GM19397 (cell line): ENCODE measurements around the gene EIF1.
"Not testable (repeated sequence)": the region's sequence is repeated elsewhere in the genome, so short reads cannot be mapped to it uniquely, and the experiment has no call there.

Experiments used
- ATAC-seq: cut with Tn5 transposase; IDR thresholded peaks from one replicate; pipeline ENCODE4 v1.9.1; 2021; ENCODE audit warnings: mild to moderate bottlenecking, moderate library complexity; ENCODE audit not compliant: unreplicated experiment

Gene EIF1

DNA sequence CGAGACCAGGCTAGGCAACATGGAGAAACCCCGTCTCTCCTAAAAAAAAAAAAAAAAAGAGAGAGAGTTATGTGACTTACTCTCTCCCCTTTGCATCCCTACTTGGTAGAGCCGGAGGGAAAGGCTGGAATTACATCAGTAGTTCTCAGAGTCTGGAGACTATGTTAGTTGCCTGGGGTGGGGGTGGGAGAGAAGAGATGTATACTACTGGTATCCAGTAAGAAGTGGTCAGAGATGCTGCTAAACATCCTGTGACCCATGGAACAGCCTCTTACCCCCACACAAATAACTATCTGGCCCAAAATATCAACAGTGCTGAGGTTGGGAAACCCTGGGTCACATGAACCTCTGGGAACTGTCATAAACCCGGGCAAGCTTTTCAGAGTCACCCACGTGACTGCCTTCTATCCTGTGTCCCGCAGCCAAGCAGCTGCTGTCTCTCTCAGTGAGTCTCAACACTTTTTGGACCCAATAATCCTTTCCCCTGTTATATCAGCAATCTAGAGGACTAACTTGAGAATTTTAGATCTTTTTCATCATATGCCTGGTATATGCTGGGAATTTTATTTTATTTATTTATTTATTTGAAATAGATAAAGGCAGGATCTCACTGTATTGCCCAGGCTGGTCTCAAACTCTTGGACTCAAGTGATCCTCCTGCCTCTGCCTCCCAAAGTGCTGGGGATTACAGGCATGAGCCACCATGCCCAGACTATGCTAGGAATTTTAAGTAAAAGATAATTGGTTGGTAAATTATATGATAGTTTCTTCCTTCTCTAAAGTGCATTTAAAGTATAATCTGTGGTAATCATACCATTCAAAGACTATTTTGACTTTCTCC is 8.7 kb downstream of the EIF1 start:
- no peak for ATAC-seq

DNA sequence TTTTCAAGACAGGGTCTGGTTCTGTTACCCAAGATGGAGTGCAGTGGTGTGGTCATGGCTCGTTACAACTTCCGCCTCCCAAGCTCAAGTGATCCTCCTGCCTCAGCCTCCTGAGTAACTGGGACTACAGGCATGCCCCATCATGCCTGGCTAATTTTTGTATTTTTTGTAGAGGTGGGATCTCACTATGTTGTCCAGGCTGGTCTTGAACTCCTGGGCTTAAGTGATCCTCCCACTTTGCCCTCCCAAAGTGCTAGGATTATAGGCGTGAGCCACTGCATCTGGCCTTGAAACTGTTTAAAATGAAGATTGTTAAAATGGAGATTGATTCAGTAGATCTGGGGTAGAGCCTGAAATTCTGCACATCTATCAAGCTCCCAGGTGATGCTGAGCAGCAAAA is 12.2 kb downstream of the EIF1 start:
- not testable (repeated sequence) for ATAC-seq

DNA sequence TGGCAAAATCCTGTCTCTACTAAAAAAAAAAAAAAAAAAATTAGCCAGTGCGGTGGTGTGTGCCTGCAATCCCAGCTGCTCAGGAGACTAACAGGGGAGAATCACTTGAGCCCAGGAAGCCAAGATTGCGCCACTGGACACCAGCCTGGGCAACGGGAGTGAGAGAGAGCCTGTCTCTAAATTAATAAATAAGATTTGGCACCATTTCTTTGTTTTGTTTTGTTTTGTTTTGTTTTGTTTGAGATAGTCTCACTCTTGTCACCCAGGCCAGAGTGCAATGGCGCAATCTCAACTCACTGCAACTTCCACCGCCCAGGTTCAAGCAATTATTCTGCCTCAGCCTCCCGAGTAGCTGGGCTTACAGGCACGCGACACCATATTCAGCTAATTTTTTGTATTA is 14.0 kb downstream of the EIF1 start:
- ATAC-seq: no peak

DNA sequence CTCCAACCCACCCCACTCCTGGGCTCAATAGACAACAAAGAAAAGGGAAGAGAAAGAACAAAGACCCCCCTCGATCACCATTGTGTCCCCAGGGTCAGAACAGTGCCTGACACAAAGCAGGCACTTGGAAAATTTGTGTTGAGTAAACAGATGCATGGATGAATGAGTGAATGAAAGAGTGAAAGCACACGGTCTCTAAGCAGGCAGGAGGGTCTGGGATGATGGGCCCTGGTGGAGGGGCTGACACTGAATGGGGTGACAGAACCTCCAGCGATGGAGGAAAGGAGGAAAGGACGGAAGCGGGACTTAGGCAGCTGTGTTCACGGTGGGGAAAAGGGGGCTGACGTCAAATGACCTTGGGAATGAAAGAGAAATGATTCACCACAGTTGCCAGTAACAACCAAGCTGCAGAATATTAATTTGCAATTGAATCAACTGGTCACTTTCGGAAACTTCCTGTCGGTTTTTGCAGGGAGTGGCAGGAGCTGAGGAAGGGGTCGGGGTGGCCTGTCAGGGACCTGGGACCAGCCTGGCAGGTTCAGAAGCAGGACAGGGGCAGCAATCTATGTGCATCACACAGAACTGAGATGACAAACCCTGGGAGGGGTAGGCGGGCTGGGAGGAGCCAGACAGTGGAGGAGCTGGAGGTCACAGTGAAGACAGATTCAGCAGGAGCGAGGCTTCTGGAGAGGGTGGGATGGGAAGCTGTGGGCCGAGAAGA is 16.7 kb downstream of the EIF1 start:
- ATAC-seq: no peak

DNA sequence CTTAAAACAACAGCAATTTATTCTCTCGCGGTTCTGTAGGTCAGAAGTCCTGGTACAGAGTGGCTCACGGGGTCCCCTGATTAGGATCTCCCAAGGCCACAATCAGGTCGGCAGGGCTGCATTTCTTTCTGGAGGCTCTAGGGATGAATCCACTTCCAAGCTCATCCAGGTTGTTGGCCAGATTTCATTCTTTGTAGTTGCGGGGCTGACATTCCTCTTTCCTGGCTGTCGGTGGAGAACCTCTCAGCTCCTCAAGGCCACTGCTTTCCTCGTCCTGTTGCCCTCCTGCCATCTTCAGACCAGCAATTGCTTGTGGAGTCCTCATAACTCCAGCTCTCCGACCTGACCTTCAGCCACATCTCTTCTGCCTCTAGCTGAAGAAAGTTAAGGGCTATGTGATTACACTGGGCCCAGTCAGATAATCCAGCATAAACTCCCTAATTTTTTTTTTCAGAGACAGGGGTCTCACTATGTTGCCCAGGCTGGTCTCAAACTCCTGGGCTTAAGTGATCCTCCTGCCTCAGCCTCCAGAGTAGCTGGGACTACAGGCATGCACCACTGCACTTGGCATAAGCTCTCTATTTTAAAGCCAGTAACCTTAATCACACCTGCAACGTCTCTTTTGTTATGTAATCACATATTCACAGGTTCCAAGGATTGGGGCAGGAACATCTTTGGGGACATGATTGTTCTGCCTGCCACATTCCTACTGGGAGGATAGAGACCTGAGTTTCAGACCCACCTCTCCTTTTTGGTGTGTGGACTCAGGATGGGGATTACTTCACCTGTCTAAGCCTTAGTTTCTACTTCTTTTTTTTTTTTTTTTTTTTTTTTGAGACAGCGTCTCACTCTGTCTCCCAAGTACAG is 19.4 kb downstream of the EIF1 start:
- ATAC-seq: no peak

DNA sequence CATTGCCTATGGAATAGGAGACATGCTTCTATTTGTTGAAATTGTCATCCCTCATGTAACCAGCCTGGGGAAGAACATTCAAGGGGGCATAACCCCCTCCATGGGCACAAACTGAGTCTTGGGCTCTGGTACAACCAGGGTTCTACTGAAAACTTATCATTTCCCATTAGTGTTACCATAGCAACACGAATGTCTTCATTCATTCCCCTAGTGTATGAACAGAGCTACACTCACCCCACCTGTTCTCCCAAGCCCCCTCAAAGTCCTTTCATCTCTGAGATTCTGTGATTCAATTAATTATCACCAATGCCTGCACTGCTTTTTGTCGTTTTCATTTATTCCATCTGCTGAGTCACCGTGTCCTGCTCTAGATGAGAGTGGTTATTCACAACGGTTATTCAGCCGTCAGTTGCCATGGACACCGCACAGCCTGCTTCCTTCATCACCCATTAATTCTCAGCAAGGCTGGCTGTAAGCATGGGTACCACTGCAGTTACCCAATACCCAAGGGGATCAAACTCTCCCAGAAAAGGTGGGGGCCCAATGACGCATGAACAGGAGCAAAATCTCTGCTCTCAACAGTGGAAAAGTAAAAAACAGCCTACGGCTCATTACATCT is 21.9 kb downstream of the EIF1 start:
- ATAC-seq: no peak

DNA sequence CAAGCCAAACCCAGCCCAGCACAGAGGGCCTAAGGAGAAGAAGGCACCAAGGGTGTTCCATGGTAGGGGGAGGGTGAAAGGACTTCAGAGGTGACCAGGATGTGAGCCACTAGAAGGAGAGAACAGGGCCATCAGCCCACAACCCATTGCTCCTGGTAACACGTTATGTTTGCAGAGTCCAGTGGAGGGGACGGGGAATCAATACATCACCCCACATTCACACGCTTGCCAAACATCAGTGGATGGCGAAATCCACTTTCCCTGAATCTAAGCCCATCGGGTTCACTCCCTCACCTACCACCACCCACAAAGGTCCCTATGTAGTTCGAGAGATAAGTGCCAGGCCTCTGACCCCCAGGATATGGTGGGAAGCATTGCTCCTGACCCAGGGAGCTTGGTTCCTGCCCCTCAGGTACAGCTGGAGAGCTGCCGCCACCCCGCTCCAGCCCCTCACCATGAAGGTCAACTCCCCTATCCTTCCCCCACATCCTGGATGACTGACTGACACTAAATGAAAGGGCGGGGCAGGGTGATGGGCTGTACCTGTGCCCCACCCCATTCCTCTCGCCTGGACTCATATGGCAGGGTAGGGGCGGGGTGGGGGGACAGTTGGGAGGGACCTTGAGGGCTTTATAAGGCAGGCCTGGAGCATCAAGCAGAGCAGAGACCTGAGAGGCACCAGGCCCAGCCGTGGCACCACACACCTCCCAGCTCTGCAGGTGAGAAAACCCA is 23.1 kb downstream of the EIF1 start, which contains the start of gene GAST:
GAST (plus strand) TSS at position 663 of the 732 bp plus-strand sequence. CDS start 3,106 bp downstream, outside the sequence.
- ATAC-seq: no peak

DNA sequence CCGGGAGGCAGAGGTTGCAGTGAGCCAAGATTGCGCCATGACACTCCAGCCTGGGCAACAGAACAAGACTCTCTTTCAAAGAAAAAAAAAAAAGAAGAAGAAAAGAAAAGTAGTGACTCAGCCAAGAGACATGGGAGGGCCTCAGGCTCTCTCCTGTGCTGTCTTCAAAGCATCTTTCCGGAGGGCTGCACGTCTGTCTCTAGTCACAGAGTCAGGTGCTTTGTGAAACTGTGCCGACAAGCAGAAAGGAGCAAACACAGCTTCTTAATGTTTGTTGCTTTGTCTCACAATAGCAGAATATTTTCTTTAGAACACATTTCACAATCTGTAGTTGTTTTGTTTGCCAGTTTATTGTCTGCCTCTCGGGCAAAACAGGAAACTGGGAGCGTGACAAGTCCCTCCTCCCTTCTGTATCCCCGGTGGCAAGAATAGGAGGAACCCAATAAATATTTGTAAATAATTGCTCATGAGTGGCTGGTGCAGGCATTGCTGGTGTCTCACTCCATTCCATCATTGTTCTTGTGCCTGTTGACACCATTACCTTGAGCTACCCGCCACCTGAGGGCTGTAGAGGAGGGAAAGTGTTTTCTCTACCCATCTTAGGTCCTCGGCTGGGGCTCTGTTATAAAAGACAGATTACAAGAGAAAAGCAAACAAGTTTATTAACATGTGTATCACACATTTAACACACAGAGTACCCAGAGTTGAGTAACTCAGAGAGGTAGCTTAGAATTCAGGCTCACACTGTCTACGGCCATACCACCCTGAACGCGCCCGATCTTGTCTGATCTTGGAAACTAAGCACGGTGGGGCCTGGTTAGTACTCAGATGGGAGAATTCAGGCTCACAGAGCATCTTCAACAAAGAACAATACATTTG is 29.0 kb downstream of the EIF1 start:
- no peak for ATAC-seq

DNA sequence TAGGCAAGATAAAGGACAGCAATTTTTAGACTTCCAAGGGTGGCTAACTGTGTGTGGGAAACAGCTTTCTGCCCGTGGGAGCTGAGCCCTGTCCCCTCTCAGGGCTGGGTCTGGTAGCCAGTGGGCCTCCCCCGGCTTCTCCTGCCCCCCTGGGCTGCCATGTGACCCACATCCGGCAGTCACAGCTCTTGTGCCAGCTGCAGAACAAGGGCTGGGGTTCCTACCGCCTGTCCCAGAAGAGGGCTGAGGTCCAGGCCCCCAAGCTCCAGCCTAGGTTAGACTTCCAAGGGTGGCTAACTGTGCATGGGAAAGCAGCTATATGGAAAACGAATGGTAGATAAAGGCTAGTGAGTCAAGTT is 29.6 kb downstream of the EIF1 start:
- ATAC-seq: no peak

DNA sequence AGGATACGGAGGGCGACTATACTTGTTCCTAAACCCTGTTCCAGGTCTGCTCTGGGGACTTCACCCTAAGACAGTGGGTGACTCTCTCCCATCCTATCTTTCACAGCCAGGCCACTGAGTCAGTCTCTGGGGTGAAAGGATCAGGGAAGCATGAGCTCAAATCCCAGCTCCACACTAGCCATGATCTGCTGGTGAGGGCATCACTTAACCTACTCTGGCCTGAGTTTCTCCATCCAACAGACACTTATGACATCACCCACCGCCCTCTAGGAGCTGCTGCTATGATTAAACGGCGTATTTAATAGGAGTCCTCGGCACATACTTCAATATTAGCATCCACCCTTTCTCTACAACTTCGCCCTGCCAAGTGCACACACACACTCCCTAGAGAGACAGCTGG is 33.5 kb downstream of the EIF1 start:
- ATAC-seq: no peak

DNA sequence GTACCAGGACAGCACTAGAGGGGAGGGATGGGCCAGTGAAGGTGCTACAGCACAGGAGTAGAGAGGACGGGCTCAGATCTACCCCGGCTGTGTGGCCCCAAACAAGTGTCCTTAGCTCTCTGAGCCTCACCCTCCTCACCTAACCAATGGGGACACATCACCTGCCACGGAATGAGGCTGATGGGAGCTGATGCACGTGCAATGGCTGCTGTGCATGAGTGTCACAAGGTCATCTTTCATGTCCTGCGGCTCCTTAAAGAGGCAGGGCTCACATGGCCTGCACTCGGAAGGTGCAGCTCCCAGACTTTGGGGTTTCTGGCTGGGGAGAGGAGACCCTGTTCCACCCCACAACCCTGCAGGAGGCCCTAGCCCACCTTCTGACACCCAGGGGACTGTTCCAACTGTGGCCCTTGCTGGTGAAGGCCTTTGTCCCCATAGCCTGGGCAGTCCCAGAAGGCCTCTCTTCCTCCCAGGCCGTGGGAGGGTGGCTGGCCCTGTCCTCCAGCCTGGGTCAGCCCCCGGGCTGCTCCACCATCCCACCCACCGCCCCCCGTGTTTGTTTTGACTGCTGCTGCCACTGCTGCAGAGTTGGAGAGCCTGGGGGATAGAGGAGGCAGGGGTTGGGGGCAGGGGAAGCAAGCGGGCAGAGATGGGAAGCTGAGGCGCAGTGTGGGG is 35.3 kb downstream of the EIF1 start:
- no peak for ATAC-seq

DNA sequence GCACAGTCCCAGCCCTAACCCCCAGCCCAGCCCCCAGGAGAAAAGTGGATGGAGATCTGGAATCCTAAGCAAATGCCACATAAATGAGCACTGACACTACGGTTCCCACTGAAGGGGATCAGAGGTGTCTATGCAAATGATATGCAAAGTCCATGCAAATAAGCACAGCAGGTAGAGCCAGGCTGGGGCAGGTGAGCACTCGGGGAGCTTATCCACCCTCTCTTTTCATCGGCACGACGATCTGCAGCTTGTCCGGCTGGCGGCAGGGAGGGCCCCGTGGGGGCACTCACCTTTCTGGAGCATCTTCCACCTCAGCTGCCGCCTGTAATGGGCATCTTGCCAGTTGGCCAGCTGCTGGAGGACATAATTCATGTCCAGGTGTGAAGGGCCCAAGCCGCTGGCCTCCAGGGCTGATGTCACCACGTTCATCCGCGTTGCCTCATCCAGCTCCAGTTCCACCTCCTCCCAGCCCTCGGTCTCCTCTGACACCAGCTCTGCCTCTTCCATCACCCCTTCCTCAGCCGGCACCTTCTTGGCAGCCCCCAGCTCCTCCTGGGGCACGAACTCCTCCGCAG is 35.9 kb downstream of the EIF1 start:
- ATAC-seq: no peak

DNA sequence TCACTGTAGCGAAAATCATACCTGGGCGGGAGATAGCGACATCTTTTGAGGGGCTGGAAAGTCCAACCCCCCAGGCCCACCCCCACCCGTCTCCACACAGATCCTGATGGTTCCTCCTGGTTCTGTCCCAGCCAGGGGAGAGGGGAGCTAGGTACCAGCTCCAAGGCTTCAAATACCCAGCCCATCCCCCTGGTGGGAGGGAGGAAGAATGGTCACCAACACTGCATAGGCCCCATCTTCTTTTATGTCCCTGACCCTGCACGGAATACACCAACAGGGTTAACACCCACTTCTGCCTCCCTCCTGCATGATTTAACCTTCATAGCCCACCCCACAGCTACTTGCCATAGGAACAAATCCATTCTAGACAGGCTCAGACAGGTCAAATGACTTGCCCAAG is 36.4 kb downstream of the EIF1 start:
- no peak for ATAC-seq

DNA sequence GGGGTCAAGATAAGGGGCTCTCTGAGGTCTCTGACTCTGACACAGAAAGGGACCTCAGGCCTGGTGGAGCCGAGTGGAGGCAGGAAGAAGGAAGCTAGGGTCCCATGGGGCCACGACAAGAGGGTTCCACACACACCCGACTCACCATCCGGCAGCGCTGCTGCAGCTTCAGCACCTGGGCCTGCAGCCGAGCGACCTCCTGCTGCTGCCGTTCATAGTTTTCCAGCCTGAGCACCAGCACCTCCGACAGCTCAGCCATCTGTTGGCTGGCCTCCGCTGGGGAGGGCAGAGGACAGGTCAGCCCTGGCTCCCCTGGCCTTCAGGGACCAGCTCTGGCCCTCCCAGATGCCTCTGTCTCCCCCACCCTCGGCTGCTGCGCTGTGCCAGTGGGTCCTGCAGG is 39.4 kb downstream of the EIF1 start:
- no peak for ATAC-seq

DNA sequence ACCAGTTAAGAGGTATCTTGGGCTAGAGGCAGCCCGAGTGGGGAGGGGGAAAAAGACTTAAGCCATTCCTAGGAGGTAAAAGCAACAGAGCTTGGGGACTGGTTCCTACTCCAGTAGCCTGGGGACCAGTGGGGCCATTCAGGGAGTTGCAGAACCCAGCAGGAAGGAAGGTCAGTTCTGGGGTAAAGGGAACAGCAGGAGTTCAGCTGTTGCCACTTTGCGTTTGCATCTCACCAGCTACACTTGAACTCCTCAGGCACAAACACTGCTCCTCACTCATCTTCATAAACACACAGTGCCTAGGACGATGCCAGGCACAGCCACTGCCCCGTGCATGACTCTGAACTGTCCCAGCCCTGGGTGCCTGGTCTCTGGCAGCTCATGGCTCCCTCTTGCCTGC is 41.8 kb downstream of the EIF1 start:
- ATAC-seq: no peak

DNA sequence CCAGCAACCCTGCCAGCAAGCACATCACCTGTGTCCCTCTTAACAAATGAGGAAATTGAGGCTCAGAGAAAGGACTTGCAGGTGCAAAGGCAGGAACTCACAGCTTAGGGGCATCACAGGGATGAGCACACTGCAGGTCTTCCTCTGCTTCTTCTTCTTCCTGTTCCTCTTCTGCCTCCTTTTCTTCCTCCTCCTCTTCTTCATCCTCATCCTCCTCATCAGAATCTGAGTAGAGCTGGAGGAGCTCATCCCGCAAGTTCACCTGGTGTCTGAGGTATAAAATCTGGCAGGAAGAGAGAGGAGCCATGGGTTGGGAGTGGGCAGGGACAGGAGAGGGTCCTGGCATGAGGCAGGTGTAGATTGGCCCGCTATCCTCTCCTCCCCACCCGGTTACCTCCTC is 43.2 kb downstream of the EIF1 start:
- ATAC-seq: no peak

DNA sequence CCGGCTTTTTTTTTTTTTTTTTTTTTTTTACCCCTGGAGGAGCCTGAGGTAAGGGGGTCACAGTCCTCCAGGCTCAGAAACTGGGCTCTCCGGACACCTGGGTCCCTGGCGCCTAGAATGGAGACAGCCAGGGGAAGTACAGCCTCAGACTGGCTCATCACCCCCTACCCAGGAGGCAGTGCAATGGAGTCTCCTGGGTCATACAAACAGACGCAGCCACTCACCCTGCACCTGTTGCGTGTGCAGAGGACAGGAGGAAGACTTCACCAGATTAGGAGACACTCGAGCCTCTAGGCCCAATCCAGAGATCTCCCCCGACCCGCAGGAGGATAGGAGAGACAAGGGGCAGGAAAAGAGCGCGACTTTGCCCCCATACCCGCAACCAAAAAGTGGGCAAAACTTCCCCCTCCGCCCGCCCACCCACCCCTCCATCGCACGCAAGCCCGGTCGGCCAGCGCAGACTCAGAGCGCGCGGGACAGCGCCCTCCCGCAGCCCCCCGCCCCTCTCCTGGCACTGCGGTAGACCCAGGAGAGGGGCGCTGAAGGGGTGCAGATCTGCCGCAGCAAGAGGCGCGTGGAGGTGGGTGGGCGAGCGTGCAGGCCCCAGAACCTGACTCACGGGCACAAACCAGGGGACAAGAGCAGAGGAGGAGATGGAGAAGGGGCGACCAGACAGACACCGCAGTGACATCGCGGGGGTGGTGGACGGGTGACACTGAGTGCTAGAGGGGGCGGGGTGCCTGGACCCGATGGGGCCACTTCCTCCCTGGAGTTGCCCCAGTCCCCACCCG is 44.9 kb downstream of the EIF1 start:
- no peak for ATAC-seq
